Fibroblast of mammary gland (primary cell): ENCODE results near the gene HPSE.
A peak's percentile ranks its signal among the peaks of the same experiment; 100 is the strongest.
"Not testable (repeated sequence)": the region's sequence is repeated elsewhere in the genome, so short reads cannot be mapped to it uniquely, and the experiment has no call there.

ENCODE experiments used
- DNase-seq: peaks from one replicate; pipeline ENCODE4 v3.0.0-alpha.2; 2010; ENCODE audit warnings: low read depth
- H3K4me3 ChIP-seq: 2 replicates; pipeline ENCODE4 v1.5.1; 2011; ENCODE audit warnings: low read depth, mild to moderate bottlenecking, low read length, moderate library complexity; ENCODE audit not compliant: control insufficient read depth
- TF ChIP-seq, protein P1 (sequence below): conservative IDR thresholded peaks from 2 replicates; pipeline ENCODE4 v1.5.1; 2011; ENCODE audit warnings: low read depth, low read length, inconsistent platforms; ENCODE audit not compliant: control insufficient read depth, insufficient read depth

The HPSE gene

GRCh38 chr4:83339573-83339972 lies 4.9 kb upstream of the HPSE start:
- no peak for DNase-seq
- no peak overlapping the region for H3K4me3 ChIP-seq
- TF ChIP-seq, protein P1, sequence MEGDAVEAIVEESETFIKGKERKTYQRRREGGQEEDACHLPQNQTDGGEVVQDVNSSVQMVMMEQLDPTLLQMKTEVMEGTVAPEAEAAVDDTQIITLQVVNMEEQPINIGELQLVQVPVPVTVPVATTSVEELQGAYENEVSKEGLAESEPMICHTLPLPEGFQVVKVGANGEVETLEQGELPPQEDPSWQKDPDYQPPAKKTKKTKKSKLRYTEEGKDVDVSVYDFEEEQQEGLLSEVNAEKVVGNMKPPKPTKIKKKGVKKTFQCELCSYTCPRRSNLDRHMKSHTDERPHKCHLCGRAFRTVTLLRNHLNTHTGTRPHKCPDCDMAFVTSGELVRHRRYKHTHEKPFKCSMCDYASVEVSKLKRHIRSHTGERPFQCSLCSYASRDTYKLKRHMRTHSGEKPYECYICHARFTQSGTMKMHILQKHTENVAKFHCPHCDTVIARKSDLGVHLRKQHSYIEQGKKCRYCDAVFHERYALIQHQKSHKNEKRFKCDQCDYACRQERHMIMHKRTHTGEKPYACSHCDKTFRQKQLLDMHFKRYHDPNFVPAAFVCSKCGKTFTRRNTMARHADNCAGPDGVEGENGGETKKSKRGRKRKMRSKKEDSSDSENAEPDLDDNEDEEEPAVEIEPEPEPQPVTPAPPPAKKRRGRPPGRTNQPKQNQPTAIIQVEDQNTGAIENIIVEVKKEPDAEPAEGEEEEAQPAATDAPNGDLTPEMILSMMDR: no peak

DNA sequence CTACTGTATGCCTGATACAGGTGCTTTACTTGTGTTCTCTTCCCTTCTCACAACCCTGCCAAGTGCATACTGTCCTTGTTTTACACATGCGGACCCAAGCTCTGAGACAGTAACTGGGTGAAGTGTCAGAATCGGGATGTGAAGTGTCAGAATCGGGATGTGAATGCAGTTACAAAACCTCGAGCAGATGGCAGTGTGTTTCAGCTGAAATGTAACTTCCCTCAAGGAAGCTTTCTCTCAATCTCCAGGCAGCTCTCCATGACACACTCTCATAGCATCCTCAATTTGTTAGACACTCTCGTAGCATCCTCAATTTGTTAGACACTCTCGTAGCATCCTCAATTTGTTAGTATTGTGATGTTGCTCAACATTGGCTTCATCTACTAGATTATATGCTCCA lies 1.1 kb upstream of the HPSE start:
- TF ChIP-seq, protein P1: no peak
- DNase-seq: peak; percentile 31
- H3K4me3 ChIP-seq: no peak overlapping the region

GRCh38 chr4:83331956-83332355 lies 2.7 kb downstream of the HPSE start:
- DNase-seq: no peak
- H3K4me3 ChIP-seq: no peak overlapping the region
- TF ChIP-seq, protein P1: no peak

- DNase-seq: peak; percentile 68
- TF ChIP-seq, protein P1: no peak
- H3K4me3 ChIP-seq: no peak overlapping the region
Observed at GRCh38 chr4:83329521-83330110, 5.0 kb downstream of the HPSE start.

- H3K4me3 ChIP-seq: no peak overlapping the region
- no peak for DNase-seq
- TF ChIP-seq, protein P1: no peak
Observed at GRCh38 chr4:83328521-83329187, 6.0 kb downstream of the HPSE start.

DNA sequence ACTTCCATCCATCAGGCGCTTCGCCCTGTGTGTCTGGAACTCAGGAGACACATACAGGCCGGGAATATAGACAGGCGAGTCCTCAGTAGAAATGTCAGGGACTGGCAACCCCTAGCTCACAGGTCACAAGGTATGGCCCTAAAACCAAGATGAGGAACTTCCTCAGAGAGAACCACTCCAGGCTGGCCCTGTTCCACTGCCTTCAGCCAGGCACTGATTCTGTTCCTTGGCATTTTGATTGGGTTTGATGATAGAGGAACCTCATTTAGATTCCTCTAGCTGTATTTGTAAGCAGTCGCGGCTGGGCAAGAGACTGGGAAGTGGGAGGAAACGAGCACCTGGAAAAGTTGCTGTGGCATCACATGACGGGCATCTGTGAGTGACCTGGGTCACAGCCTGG lies 8.1 kb downstream of the HPSE start:
- TF ChIP-seq, protein P1: no peak
- no peak for DNase-seq
- no peak overlapping the region for H3K4me3 ChIP-seq

DNA sequence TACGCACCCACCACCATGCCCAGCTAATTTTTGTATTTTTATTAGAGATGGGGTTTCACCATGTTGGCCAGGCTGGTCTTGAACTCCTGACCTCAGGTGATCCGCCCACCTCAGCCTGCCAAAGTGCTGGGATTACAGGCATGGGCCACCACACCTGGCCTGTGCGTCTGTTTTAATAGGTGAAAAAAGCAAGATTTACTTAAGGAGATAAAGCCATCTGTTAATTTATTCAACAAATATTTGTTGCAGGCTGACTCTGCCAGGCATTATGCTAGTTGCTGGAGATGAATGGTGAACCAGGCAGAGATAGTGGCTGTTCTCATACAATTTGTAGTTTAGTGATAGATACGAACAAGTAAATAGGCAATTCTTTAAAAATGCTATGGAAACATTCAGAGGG lies 9.3 kb downstream of the HPSE start:
- DNase-seq, H3K4me3 ChIP-seq: not testable (repeated sequence)
